Testis (tissue), 3 donors: ENCODE data around the gene PRTG. TPM values are rescaled to one million over a fixed set of nuclear protein-coding genes. Genes with fewer than 3 reads are reported as not detected.

Source experiments
- DNase-seq: peaks from one replicate; pipeline ENCODE4 v3.0.0-alpha.2; 2019
- H3K27ac ChIP-seq, 2 donors: fragments of 200-600 bp; sonication (generic); one replicate each; pipeline ENCODE4 v1.5.1; 2019
- H3K27me3 ChIP-seq: fragments of 200-600 bp; sonication (generic); one replicate; pipeline ENCODE4 v1.5.1; 2019
- H3K36me3 ChIP-seq: fragments of 200-600 bp; sonication (generic); one replicate; pipeline ENCODE4 v1.5.1; 2017; ENCODE audit warnings: low read depth; ENCODE audit errors: missing control alignments
- H3K4me1 ChIP-seq: fragments of 200-600 bp; sonication (generic); one replicate; pipeline ENCODE4 v1.5.1; 2019
- H3K4me3 ChIP-seq, 2 donors: fragments of 200-600 bp; sonication (generic); one replicate each; pipeline ENCODE4 v1.5.1; 2017 to 2019
- H3K9me3 ChIP-seq: fragments of 200-600 bp; sonication (generic); one replicate; pipeline ENCODE4 v1.5.1; 2017
- CTCF ChIP-seq, 3 experiments: fragments of 450-650 bp in 2 of 3; fragments of 200-600 bp in 1 of 3; sonication (generic) in 1 of 3; IDR thresholded peaks; one replicate each; pipeline ENCODE4 v1.5.1; 2016 to 2019; ENCODE audit warnings: antibody characterized with exemption in 3 of 3, mild to moderate bottlenecking in 2 of 3, moderate library complexity in 1 of 3
- POLR2A ChIP-seq: fragments of 450-650 bp; IDR thresholded peaks from one replicate; pipeline ENCODE4 v1.6.1; 2017; ENCODE audit warnings: antibody characterized with exemption, mild to moderate bottlenecking, moderate library complexity
- WGBS, 2 donors: methylation state at CpG; one replicate each; pipeline ENCODE4 v1.1.5; 2018; 5-methylcytosine and 5-hydroxymethylcytosine counted together
- intact Hi-C: fragments of 100-400 bp; cut with DNase I; formaldehyde crosslinking; loops from one replicate; pipeline ENCODE4 v1.15.1; 2023; ENCODE audit warnings: low total_unique reads
- polyA plus RNA-seq: library from polyadenylated mRNA; stranded (reverse); fragments of 350-450 nt; fragmentation: Illumina TruSeq; extraction: RNeasy Lipid Tissue Mini Kit (QIAGEN cat#74804); gene quantifications from one replicate; pipeline ENCODE4 v1.2.3, GENCODE V29; 2014; ENCODE audit warnings: low read depth, low replicate concordance; ENCODE audit not compliant: insufficient read depth
- total RNA-seq, 2 donors: library from RNA; depleted of rRNA; stranded (reverse); fragments of >200 nt; gene quantifications; one replicate each; pipeline ENCODE4 v1.2.3, GENCODE V29; 2016

Gene PRTG
- total and polyA plus RNA-seq, 3 donors from 2014 or later = 14.7 to 29.7 (median 26.3) TPM

GRCh38 chr15:55586808-55587207 is 156.1 kb downstream of the PRTG start:
- no peaks in the 10 kb centered on the region for H3K36me3 ChIP-seq
- no peaks in the 10 kb centered on the region for H3K4me1 ChIP-seq
- intact Hi-C loops = no loop called here
- WGBS, 2 donors = 54% methylated on average over 3 of the region's 3 CpGs
- no peaks in the 10 kb centered on the region for H3K9me3 ChIP-seq
- H3K4me3 ChIP-seq = peak overlapping the region; percentile 68 to 70
- no peak for DNase-seq
- H3K27ac ChIP-seq = peak overlapping the region in 1 of 2 donors; percentile 96
- H3K27me3 ChIP-seq = no peaks in the 10 kb centered on the region
- no peak for TF ChIP-seq POLR2A
- no peak for TF ChIP-seq CTCF (IDR thresholded peaks at IDR 0.05)

- Histone ChIP-seq H3K4me1 (no peaks in the 10 kb centered on the region), H3K36me3 (no peaks in the 10 kb centered on the region), H3K4me3 (no peak overlapping the region), H3K27me3 (no peaks in the 10 kb centered on the region), H3K27ac (no peak overlapping the region), H3K9me3 (no peaks in the 10 kb centered on the region)
- intact Hi-C loops = no loop called here
- TF ChIP-seq POLR2A (no peak), CTCF (IDR thresholded peaks at IDR 0.05) (no peak)
- DNase-seq = no peak
- 58 to 72% methylated on average over 6 of the region's 6 CpGs for WGBS, 2 donors
These were observed 166.0 kb downstream of the PRTG start for GRCh38 chr15:55576943-55577342.

- WGBS, 2 donors = 94 to 96% methylated on average over 2 of the region's 2 CpGs
- DNase-seq = no peak
- no peaks in the 10 kb centered on the region for H3K27me3 ChIP-seq
- H3K4me1 ChIP-seq = no peaks in the 10 kb centered on the region
- H3K4me3 ChIP-seq = no peak overlapping the region
- H3K9me3 ChIP-seq = no peaks in the 10 kb centered on the region
- H3K36me3 ChIP-seq = no peaks in the 10 kb centered on the region
- intact Hi-C loops = no loop called here
- H3K27ac ChIP-seq = no peak overlapping the region
- TF ChIP-seq POLR2A = no peak
- TF ChIP-seq CTCF (IDR thresholded peaks at IDR 0.05) = no peak
These were observed 168.9 kb downstream of the PRTG start for GRCh38 chr15:55574096-55574495.

GRCh38 chr15:55573224-55573623 is 169.7 kb downstream of the PRTG start:
- Histone ChIP-seq H3K36me3 (no peaks in the 10 kb centered on the region), H3K4me1 (no peaks in the 10 kb centered on the region), H3K9me3 (no peaks in the 10 kb centered on the region), H3K27ac (no peak overlapping the region), H3K27me3 (no peaks in the 10 kb centered on the region), H3K4me3 (no peak overlapping the region)
- intact Hi-C loops = no loop called here
- TF ChIP-seq POLR2A = no peak
- TF ChIP-seq CTCF (IDR thresholded peaks at IDR 0.05) = no peak
- DNase-seq = no peak

GRCh38 chr15:55564347-55565145 is 178.4 kb downstream of the PRTG start:
- Histone ChIP-seq H3K4me1 (no peaks in the 10 kb centered on the region), H3K27ac (no peak overlapping the region), H3K27me3 (no peaks in the 10 kb centered on the region), H3K9me3 (no peaks in the 10 kb centered on the region), H3K4me3 (no peak overlapping the region), H3K36me3 (no peaks in the 10 kb centered on the region)
- intact Hi-C loops = no loop called here
- 92 to 96% methylated on average over 2 of the region's 2 CpGs for WGBS, 2 donors
- DNase-seq = no peak
- TF ChIP-seq CTCF (IDR thresholded peaks at IDR 0.05) = no peak
- TF ChIP-seq POLR2A = no peak
